ENCODE measurements around the gene SLC51A. TPM values are rescaled to one million over a fixed set of nuclear protein-coding genes. Genes with fewer than 3 reads are reported as not detected.

Gene SLC51A
- total and polyA plus RNA-seq, 2 donors (not counting 1 experiment from before 2014, with no cell fraction given), result not detected

DNA sequence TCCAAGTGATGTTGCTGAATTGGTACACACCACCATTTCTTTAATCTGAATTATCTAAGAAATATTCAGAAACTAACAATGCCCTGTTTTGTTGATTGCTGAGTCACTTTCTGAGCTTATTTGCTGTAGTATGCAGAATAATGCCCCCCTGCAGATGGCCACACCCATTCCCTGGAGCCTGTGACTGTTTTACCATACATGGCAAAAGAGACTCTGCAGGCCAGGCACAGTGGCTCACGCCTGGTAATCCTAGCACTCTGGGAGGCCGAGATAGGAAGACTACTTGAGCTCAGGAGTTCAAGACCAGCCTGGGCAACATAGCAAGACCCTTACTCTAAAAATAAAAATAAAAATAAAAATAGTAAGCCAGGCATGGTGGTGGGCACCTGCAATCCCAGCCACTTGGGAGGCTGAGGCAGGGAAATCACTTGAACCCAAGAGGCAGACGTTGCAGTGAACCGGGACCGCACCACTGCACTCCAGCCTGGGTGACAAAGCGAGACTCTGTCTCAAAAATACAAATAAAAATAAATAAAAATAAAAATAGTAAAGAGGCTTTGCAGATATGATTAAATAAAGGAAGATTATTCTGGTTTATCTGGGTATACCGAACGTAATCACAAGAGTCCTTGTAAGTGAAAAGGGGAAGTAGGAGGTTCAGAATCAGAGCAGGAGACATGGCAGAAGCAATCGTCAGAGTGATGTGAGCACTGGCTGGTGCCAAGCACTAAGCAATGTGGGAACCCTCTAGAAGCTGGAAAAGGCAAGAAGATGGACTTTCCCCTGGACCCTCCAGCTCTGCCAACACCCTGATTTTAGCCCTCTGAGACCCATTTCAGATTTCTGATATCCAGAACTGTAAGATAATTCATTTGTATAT is 52.2 kb downstream of the SLC51A start:
- ChIA-PET POLR2A (no interaction called here), CTCF (interaction anchor here (0.7 to 1.1 kb wide), 2 partner anchors 97 to 370 kb away, joined by 3 to 4 read pairs; no protein-coding TSS in a partner anchor)
- intact Hi-C loops (cut with micrococcal nuclease), result no loop called here
- peaks cover 10% of the 10 kb centered on the region for H4K20me1 ChIP-seq (ENCODE audit: control insufficient read depth, insufficient read depth, low read length, poor library complexity, severe bottlenecking)
- H3K9me3 ChIP-seq (ENCODE audit: control extremely low read depth in 1 of 3, control insufficient read depth in 2 of 3, insufficient read depth in 1 of 3, low read length in 2 of 3), result peaks cover 0 to 8% (median 0%) of the 10 kb centered on the region in 3 donors
- H3K4me2 ChIP-seq (replicated peaks; ENCODE audit: low read depth, low read length, poor library complexity, severe bottlenecking), result peak overlapping the region; percentile 15
- peaks cover 5 to 11% of the 10 kb centered on the region in 2 donors for H3K4me1 ChIP-seq (ENCODE audit: control insufficient read depth in 2 of 2, insufficient read depth in 2 of 2, low read length in 2 of 2)
- no peak for TF ChIP-seq EZH2 (IDR thresholded peaks at IDR 0.05; ENCODE audit: borderline replicate concordance, insufficient read depth, low read depth, low read length, poor library complexity, severe bottlenecking)
- TF ChIP-seq, protein P1, sequence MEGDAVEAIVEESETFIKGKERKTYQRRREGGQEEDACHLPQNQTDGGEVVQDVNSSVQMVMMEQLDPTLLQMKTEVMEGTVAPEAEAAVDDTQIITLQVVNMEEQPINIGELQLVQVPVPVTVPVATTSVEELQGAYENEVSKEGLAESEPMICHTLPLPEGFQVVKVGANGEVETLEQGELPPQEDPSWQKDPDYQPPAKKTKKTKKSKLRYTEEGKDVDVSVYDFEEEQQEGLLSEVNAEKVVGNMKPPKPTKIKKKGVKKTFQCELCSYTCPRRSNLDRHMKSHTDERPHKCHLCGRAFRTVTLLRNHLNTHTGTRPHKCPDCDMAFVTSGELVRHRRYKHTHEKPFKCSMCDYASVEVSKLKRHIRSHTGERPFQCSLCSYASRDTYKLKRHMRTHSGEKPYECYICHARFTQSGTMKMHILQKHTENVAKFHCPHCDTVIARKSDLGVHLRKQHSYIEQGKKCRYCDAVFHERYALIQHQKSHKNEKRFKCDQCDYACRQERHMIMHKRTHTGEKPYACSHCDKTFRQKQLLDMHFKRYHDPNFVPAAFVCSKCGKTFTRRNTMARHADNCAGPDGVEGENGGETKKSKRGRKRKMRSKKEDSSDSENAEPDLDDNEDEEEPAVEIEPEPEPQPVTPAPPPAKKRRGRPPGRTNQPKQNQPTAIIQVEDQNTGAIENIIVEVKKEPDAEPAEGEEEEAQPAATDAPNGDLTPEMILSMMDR (IDR thresholded peaks at IDR 0.05), result no peak
- no peaks in the 10 kb centered on the region for H3K27me3 ChIP-seq (replicated peaks in 1 of 4; ENCODE audit: control extremely low read depth in 1 of 4, control insufficient read depth in 3 of 4, insufficient read depth in 4 of 4, low read length in 3 of 4)
- Mint-ChIP-seq H3K4me1 (peaks cover 19% of the 10 kb centered on the region), H3K27ac (peak overlapping the region; percentile 75), H3K4me3 (no peak overlapping the region), H3K9me3 (ENCODE audit: insufficient read depth) (no peaks in the 10 kb centered on the region), H3K27me3 (no peaks in the 10 kb centered on the region)
- DNase-seq (peak; percentile 40), ATAC-seq (ENCODE audit: low read depth) (peak; percentile 57)
- no peak overlapping the region for H2AFZ ChIP-seq (ENCODE audit: insufficient read depth, low read depth, low read length, poor library complexity, severe bottlenecking)
- WGBS (ENCODE audit: insufficient coverage), result 32% methylated on average over 4 of the region's 9 CpGs
- no peak overlapping the region for H3K4me3 ChIP-seq (ENCODE audit: control extremely low read depth in 1 of 5, extremely low read depth in 1 of 5, insufficient read depth in 1 of 5, low read depth in 2 of 5, low read length in 4 of 5)
- H3K9ac ChIP-seq (ENCODE audit: low read length), result no peak overlapping the region
- no peak overlapping the region for H3K27ac ChIP-seq (ENCODE audit: low read length in 2 of 2)
- peaks cover 45% of the 10 kb centered on the region for H3K79me2 ChIP-seq (ENCODE audit: control insufficient read depth, insufficient read depth, low read length)
- peaks cover 0 to 27% of the 10 kb centered on the region in 2 experiments for H3K36me3 ChIP-seq (replicated peaks in 1 of 2; ENCODE audit: control extremely low read depth in 1 of 2, control insufficient read depth in 1 of 2, extremely low read depth in 1 of 2, insufficient read depth in 2 of 2, low read length in 1 of 2)

DNA sequence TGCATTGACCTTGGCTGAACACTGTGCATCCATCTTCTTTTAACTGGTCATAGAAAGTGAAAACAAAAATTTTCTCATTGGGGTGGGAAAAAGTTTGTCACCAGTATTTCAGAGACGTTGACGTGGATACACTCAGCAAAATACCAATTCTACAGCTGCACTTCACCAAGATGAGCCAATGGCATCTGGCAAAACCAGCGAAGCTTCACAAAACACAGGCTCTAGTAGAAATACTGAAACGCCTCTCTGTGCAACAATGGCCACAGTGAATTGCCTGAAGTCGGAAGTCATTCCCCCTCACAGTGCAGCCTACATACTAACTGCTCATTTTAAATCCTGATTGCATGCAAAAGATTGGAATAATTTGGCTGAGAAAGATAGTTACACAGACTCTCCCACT is 54.2 kb downstream of the SLC51A start:
- CTCF ChIA-PET, result no interaction called here
- POLR2A ChIA-PET, result no interaction called here

More for the DNA sequence above, 54.2 kb downstream of the SLC51A start:
- 93% methylated on average over 2 of the region's 5 CpGs for WGBS (ENCODE audit: insufficient coverage)
- Histone ChIP-seq H3K4me3 (ENCODE audit: control extremely low read depth in 1 of 5, extremely low read depth in 1 of 5, insufficient read depth in 1 of 5, low read depth in 2 of 5, low read length in 4 of 5) (no peak overlapping the region), H4K20me1 (ENCODE audit: control insufficient read depth, insufficient read depth, low read length, poor library complexity, severe bottlenecking) (peaks cover 21% of the 10 kb centered on the region), H3K27me3 (replicated peaks in 1 of 4; ENCODE audit: control extremely low read depth in 1 of 4, control insufficient read depth in 3 of 4, insufficient read depth in 4 of 4, low read length in 3 of 4) (no peaks in the 10 kb centered on the region), H2AFZ (ENCODE audit: insufficient read depth, low read depth, low read length, poor library complexity, severe bottlenecking) (no peak overlapping the region), H3K36me3 (replicated peaks in 1 of 2; ENCODE audit: control extremely low read depth in 1 of 2, control insufficient read depth in 1 of 2, extremely low read depth in 1 of 2, insufficient read depth in 2 of 2, low read length in 1 of 2) (peaks cover 2 to 20% of the 10 kb centered on the region in 2 experiments), H3K9me3 (ENCODE audit: control extremely low read depth in 1 of 3, control insufficient read depth in 2 of 3, insufficient read depth in 1 of 3, low read length in 2 of 3) (peaks cover 0 to 13% (median 0%) of the 10 kb centered on the region in 3 donors), H3K9ac (ENCODE audit: low read length) (no peak overlapping the region), H3K79me2 (ENCODE audit: control insufficient read depth, insufficient read depth, low read length) (peaks cover 52% of the 10 kb centered on the region), H3K27ac (ENCODE audit: low read length in 2 of 2) (no peak overlapping the region), H3K4me1 (ENCODE audit: control insufficient read depth in 2 of 2, insufficient read depth in 2 of 2, low read length in 2 of 2) (peaks cover 9 to 27% of the 10 kb centered on the region in 2 donors), H3K4me2 (replicated peaks; ENCODE audit: low read depth, low read length, poor library complexity, severe bottlenecking) (no peak overlapping the region)
- H3K4me3 Mint-ChIP-seq, result no peak overlapping the region
- TF ChIP-seq, protein P1 (IDR thresholded peaks at IDR 0.05), result no peak
- TF ChIP-seq EZH2 (IDR thresholded peaks at IDR 0.05; ENCODE audit: borderline replicate concordance, insufficient read depth, low read depth, low read length, poor library complexity, severe bottlenecking), result no peak
- H3K4me1 Mint-ChIP-seq, result peaks cover 31% of the 10 kb centered on the region
- H3K9me3 Mint-ChIP-seq (ENCODE audit: insufficient read depth), result no peaks in the 10 kb centered on the region
- intact Hi-C loops (cut with micrococcal nuclease), result no loop called here
- DNase-seq (no peak), ATAC-seq (ENCODE audit: low read depth) (no peak)
- no peaks in the 10 kb centered on the region for H3K27me3 Mint-ChIP-seq
- no peak overlapping the region for H3K27ac Mint-ChIP-seq

All from B cell (primary cell).